OCI-LY7 (cell line): ENCODE data around the gene TMA16. TPM values are rescaled to one million over a fixed set of nuclear protein-coding genes. Genes with fewer than 3 reads are reported as not detected.

ENCODE experiments used
- BruUV-seq: library from RNA; stranded (reverse); fragments of 400-500 nt; replicated peaks from 2 replicates; lab custom pipeline; 2021; lab: Mats Ljungman, UMichigan
- CTCF ChIA-PET: fragments of 300-600 bp; sonication (Branson Sonifier 250); formaldehyde crosslinking; loops from one replicate; lab custom pipeline; 2022; ENCODE audit warnings: antibody characterized with exemption; ENCODE audit not compliant: unreplicated experiment; lab: Charles Lee
- POLR2A ChIA-PET: fragments of 300-600 bp; sonication (Branson Sonifier 250); formaldehyde crosslinking; loops from one replicate; lab custom pipeline; 2022; ENCODE audit warnings: antibody characterized with exemption; lab: Charles Lee
- DNase-seq: peaks from one replicate; pipeline ENCODE4 v3.0.0-alpha.2; 2015; ENCODE audit warnings: low spot score
- H2AFZ ChIP-seq: fragments of 200-600 bp; sonication (generic), shearing (Covaris generic); 2 replicates; pipeline ENCODE4 v1.6.1; 2014; ENCODE audit warnings: mild to moderate bottlenecking, antibody characterized with exemption, low read length, moderate library complexity
- H3K27ac ChIP-seq: fragments of 200-600 bp; sonication (generic); 2 replicates; pipeline ENCODE4 v1.5.1; 2014; ENCODE audit warnings: mixed run types, low read depth, mild to moderate bottlenecking, moderate library complexity, low read length, inconsistent platforms; ENCODE audit not compliant: poor library complexity, severe bottlenecking
- H3K36me3 ChIP-seq: fragments of 200-600 bp; sonication (generic); 2 replicates; pipeline ENCODE4 v1.6.1; 2014; ENCODE audit warnings: mild to moderate bottlenecking, antibody characterized with exemption, low read length, moderate library complexity, mixed read lengths; ENCODE audit not compliant: insufficient read depth
- H3K4me1 ChIP-seq: fragments of 200-600 bp; sonication (generic); 2 replicates; pipeline ENCODE4 v1.5.1; 2014; ENCODE audit warnings: mild to moderate bottlenecking, low read length; ENCODE audit not compliant: insufficient read depth, poor library complexity, severe bottlenecking
- H3K4me2 ChIP-seq: fragments of 200-600 bp; sonication (generic); 2 replicates; pipeline ENCODE4 v1.6.1; 2014; ENCODE audit warnings: mild to moderate bottlenecking, low read length
- H3K4me3 ChIP-seq: fragments of 200-600 bp; sonication (generic); 2 replicates; pipeline ENCODE4 v1.5.1; 2014; ENCODE audit warnings: mild to moderate bottlenecking, low read depth, low read length; ENCODE audit not compliant: poor library complexity, severe bottlenecking
- H3K79me2 ChIP-seq: fragments of 200-600 bp; sonication (generic); 2 replicates; pipeline ENCODE4 v1.6.1; 2016; ENCODE audit warnings: low read depth, mild to moderate bottlenecking, low read length, moderate library complexity, mixed read lengths; ENCODE audit not compliant: insufficient read depth
- H3K9me2 ChIP-seq: fragments of 200-600 bp; sonication (generic); 2 replicates; pipeline ENCODE4 v1.6.1; 2016; ENCODE audit warnings: mild to moderate bottlenecking, low read length, mixed read lengths; ENCODE audit not compliant: insufficient read depth
- H3K9me3 ChIP-seq: fragments of 200-600 bp; sonication (generic); 2 replicates; pipeline ENCODE4 v1.6.1; 2014; ENCODE audit warnings: mild to moderate bottlenecking, mixed run types, low read length, mixed read lengths
- H4K20me1 ChIP-seq: fragments of 200-600 bp; sonication (generic); 2 replicates; pipeline ENCODE4 v1.6.1; 2014; ENCODE audit warnings: mild to moderate bottlenecking, antibody characterized with exemption, low read length, moderate library complexity, mixed read lengths; ENCODE audit not compliant: insufficient read depth
- CTCF ChIP-seq: fragments of 200-600 bp; sonication (generic); conservative IDR thresholded peaks from 2 replicates; pipeline ENCODE4 v1.5.1; 2014; ENCODE audit warnings: mild to moderate bottlenecking, antibody characterized with exemption, low read length, moderate library complexity, mixed read lengths
- EZH2phosphoT487 ChIP-seq: fragments of 200-600 bp; sonication (generic); IDR thresholded peaks from 2 replicates; pipeline ENCODE4 v1.6.1; 2018; ENCODE audit warnings: low read depth, borderline replicate concordance, mild to moderate bottlenecking, mixed run types, antibody characterized with exemption, low read length, moderate library complexity, mixed read lengths
- intact Hi-C: fragments of 100-400 bp; cut with micrococcal nuclease; formaldehyde crosslinking; loops from one replicate; pipeline ENCODE4 v1.10.0; 2022; ENCODE audit not compliant: unreplicated experiment
- total RNA-seq, 2 experiments: library from RNA; depleted of rRNA in 1 of 2; stranded (reverse); fragments of >200 nt in 1 of 2; shearing (Covaris generic) in 1 of 2; gene quantifications; 2 replicates each; pipeline ENCODE4 v1.2.3, GENCODE V29; 2014 to 2022

The TMA16 gene
- total RNA-seq, 2 experiments from 2014 or later = 56.9 to 92.5 TPM

GRCh38 chr4:163523791-163524365 is 29.4 kb downstream of the TMA16 start:
- BruUV-seq = no TSS peak
- POLR2A ChIA-PET = interaction anchor here (0.6 to 2.9 kb wide), 5 partner anchors 9 to 135 kb away, joined by 3 to 10 read pairs (median 6); partner anchors contain the start of gene TMA16
- CTCF ChIA-PET = no interaction called here
- no peak for DNase-seq
- Histone ChIP-seq H3K4me2 (no peak overlapping the region), H3K79me2 (no peaks in the 10 kb centered on the region), H3K4me3 (no peak overlapping the region), H4K20me1 (no peaks in the 10 kb centered on the region), H2AFZ (no peak overlapping the region), H3K27ac (no peak overlapping the region), H3K4me1 (peaks cover 14% of the 10 kb centered on the region), H3K9me3 (no peaks in the 10 kb centered on the region), H3K36me3 (peaks cover 96% of the 10 kb centered on the region), H3K9me2 (no peaks in the 10 kb centered on the region)
- intact Hi-C loops = no loop called here
- TF ChIP-seq EZH2phosphoT487 = no peak
- TF ChIP-seq CTCF = no peak

GRCh38 chr4:163525982-163526381 is 31.5 kb downstream of the TMA16 start:
- Histone ChIP-seq H4K20me1 (no peaks in the 10 kb centered on the region), H2AFZ (no peak overlapping the region), H3K4me1 (peaks cover 14% of the 10 kb centered on the region), H3K4me2 (no peak overlapping the region), H3K79me2 (no peaks in the 10 kb centered on the region), H3K27ac (no peak overlapping the region), H3K9me3 (no peaks in the 10 kb centered on the region), H3K9me2 (no peaks in the 10 kb centered on the region), H3K36me3 (peaks cover 97% of the 10 kb centered on the region), H3K4me3 (no peak overlapping the region)
- no peak for DNase-seq
- no peak for TF ChIP-seq EZH2phosphoT487
- TF ChIP-seq CTCF = no peak
- intact Hi-C loops = no loop called here
- POLR2A ChIA-PET = interaction anchor here (0.6 to 1.6 kb wide), 5 partner anchors 10 to 105 kb away, joined by 3 to 7 read pairs (median 5); no protein-coding TSS in a partner anchor
- CTCF ChIA-PET = no interaction called here
- no TSS peak for BruUV-seq

- H3K27ac ChIP-seq = no peak overlapping the region
- CTCF ChIA-PET = no interaction called here
Measured at GRCh38 chr4:163527172-163527571, 32.7 kb downstream of the TMA16 start.

More at GRCh38 chr4:163527172-163527571, 32.7 kb downstream of the TMA16 start:
- BruUV-seq = no TSS peak
- Histone ChIP-seq H2AFZ (no peak overlapping the region), H3K9me2 (no peaks in the 10 kb centered on the region), H3K4me1 (peaks cover 14% of the 10 kb centered on the region), H3K4me2 (no peak overlapping the region), H3K79me2 (no peaks in the 10 kb centered on the region), H3K4me3 (no peak overlapping the region), H4K20me1 (no peaks in the 10 kb centered on the region), H3K9me3 (no peaks in the 10 kb centered on the region), H3K36me3 (peaks cover 98% of the 10 kb centered on the region)
- TF ChIP-seq CTCF = no peak
- TF ChIP-seq EZH2phosphoT487 = no peak
- intact Hi-C loops = no loop called here
- POLR2A ChIA-PET = interaction anchor here (0.7 kb wide), 1 partner anchor 13 kb away, joined by 3 read pairs; no protein-coding TSS in a partner anchor
- DNase-seq = no peak
